HG02798 (cell line): Measurements from ENCODE around the gene ISM2.
"Not testable (repeated sequence)": the region's sequence is repeated elsewhere in the genome, so short reads cannot be mapped to it uniquely, and the experiment has no call there.

ENCODE experiments used
- ATAC-seq: cut with Tn5 transposase; IDR thresholded peaks from one replicate; pipeline ENCODE4 v1.9.1; 2021; ENCODE audit warnings: mild to moderate bottlenecking; ENCODE audit not compliant: unreplicated experiment, poor library complexity

Gene ISM2

DNA sequence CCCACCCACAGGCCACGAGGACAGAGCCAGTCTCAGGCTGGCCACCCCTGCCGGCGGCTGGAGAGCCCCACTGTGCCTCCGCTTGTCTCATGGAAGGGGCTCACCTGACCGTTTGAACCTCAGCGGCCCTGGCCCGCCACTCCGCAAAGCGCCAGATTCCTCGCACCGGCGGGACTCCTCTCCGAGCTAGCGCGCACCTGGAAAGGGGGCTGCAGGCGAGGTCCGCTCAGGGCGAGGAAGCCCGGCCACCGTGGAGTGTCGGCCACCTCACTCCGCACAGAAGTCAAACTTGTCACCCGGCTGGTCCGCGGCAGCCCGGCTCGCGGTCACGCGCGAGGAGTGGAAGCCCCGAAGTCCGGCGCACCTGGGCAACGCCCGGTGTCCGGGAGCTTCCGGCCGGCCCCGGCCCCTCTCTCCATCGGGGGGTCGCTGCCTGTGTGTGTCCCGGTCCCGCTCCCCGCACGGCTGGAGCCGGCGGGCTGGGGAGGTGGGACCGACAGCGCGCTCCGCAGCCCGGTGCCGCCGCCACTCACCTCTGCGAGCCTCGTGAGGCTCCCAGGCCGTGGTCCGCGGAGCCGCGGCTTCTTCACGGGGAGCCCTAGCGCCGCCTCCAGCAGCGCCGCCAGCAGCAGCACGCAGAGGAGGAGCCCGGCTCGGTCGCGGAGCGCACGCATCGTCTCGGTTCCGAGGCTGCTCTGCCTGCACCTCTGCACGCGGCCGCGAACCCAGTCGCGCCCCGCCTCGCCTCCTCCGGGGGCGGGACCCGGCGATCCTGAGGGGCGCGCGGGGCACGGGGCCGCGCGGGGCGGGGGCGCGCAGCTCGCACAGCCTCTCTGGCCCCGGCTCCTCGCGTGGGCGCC, at the start of gene ISM2:
Gene ISM2 (minus strand): TSS at position 697 of the 860 bp plus-strand sequence. CDS start 23 bp downstream, at position 674.
- peak; percentile 83 for ATAC-seq

DNA sequence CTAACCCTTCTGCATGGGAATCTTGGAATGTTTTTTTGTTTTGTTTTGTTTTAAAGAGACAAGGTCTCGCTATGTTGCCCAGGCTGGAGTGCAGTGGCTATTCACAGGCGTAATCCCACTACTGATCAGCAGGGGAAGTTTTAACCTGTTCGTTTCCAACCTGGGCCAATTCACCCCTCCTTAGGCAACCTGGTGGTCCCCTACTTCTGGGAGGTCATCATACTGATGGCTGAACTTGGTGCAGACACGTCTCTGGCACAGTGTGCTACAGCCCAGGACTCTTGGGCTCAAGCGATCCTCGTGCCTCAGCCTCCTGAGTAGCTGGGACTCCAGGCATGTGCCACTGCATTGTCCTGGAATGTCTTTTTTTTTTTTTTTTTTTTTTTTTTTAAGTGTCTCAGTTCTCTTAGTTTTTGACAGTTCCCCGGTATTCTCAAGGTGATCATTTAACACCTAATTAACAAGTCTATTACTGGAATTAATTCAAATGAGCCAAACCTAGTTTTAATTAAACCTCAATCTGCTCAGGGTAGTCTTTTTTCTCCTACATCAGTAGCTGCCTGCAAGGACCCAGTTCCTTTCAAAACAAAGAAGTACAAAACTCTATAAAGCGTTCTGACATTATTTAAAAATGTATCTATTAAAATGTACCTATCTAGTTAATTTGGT, 49.0 kb upstream of the ISM2 start:
- no peak for ATAC-seq

DNA sequence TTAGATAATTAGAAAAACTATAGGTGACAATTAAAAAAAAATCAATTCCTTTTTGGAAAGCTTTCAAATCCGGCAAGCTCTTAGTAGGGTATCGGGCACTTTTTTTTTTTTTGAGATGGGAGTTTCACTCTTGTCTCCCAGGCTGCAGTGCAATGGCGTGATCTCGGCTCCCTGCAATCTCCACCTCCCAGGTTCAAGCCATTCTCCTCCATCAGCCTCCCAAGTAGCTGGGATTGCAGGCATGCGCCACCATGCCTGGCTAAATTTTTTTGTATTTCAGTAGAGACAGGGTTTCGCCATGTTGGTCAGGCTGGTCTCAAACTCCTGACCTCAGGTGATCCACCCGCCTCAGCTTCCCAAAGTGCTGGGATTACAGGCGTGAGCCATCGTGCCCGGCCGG, 46.6 kb upstream of the ISM2 start:
- ATAC-seq = not testable (repeated sequence)

GRCh38 chr14:77544571-77544970, 46.0 kb upstream of the ISM2 start:
- no peak for ATAC-seq

GRCh38 chr14:77543637-77544334, 45.2 kb upstream of the ISM2 start:
- no peak for ATAC-seq

DNA sequence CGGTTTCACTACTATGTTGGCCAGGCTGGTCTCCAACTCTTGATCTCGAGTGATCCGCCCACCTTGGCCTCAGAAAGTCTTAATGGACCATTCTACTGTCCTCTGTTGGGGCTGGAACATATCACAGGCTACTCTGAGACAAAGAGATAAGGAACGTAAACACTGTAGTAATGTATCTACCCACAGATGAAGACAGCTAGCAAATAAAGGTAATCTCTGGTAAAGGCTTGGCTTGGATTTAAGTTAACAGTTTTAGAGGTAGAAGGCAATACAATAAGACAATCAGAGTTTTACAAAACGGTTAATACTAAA, 44.6 kb upstream of the ISM2 start:
- ATAC-seq = no peak

- ATAC-seq = no peak
Observed at GRCh38 chr14:77542421-77543239, 44.0 kb upstream of the ISM2 start.

DNA sequence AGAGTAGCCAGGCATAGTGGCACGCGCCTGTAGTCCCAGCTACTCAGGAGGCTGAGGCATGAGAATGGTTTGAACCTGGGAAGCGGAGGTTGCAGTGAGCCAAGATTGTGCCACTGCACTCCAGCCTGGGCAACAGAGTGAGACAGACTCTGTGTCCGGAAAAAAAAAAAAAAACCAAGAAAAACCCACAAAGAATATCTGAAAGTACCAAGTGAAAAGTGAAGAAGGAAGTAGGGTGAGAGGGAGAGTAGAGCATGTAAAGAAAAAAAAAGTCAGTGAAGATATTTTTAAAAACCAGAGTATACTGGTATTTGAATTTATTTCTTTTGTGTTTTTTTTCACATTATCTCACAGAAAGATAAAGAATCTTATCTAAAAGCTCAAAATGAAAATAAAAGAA, 43.3 kb upstream of the ISM2 start:
- no peak for ATAC-seq

- ATAC-seq = not testable (repeated sequence)
Observed at GRCh38 chr14:77536951-77537350, 38.3 kb upstream of the ISM2 start.

DNA sequence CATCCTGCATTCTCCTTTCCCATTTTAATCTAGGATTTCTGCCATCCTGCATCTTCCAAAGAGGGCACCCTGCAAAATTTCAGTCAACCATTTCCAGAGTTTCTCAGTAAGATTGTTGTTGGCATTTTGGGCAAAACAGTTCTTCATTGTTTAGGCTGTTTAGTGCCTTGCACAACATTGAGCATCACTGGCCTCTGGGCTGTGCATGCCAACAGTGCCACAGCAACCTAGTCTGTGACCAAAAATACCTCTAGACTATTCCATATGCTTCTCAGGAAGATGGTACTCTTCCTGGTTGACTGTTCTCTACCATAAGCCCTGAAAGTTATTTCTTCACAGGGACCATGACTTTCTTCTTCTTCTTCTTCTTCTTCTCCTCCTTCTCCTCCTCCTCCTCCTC, 32.5 kb upstream of the ISM2 start:
- ATAC-seq = no peak

DNA sequence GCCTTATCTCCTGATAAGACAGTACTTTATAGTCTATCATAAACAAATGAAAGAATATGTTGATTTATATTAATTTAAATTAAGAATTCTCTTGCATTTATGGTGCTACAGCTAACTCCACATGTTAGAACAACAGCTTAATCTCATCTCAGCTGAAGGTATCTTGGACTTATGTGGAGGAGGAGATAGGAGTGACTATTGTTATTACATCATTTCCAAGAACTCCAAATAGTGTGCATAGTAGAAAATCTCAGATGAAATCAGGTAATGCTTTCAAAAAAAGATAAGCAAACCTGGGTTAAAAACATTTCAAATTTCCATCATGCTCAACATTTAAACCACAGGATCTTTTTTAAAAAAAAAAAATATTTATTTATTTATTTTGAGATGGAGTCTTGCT, 31.3 kb upstream of the ISM2 start:
- no peak for ATAC-seq

DNA sequence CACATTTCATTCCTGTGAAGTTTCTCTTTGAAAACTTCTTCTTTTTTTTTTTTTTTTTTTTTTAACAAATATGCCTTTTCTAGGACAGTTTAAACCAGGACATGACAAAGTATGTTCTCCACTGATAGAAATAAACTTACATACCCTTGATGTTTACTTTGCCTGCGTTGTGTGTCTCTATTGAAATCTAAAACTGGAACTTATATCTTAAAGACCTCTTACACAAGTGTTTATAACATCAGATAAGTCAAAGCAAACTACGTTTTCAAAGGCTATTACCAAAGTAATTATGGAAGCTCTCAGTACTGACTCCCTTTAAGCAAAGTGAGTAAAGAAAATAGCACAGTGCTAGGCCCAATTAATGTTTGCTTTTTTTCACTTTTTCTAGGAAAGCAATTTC, 30.6 kb upstream of the ISM2 start:
- no peak for ATAC-seq

- not testable (repeated sequence) for ATAC-seq
Observed at GRCh38 chr14:77528701-77529100, 30.1 kb upstream of the ISM2 start.

DNA sequence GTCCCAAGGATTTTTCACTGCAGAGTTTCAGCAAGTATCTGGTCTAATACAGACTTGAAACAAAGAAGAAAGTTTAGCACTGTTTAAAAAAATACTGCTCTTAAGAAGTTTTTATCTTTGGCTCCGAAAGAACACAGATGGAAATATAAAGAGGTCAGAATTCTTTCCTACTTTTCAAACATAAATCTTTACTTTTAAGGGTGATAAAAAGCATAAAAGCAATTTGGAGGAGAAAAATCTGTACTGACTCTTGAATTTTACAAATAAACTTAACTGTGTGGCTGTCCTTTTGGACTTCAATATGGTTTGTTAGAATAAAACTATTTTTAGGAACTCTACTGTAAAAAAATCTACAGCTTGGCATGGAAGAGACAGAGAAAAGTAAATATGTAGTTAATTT, 27.6 kb upstream of the ISM2 start:
- ATAC-seq = no peak

- ATAC-seq = no peak
Observed at GRCh38 chr14:77524536-77524935, 25.9 kb upstream of the ISM2 start.

GRCh38 chr14:77523109-77523508, 24.5 kb upstream of the ISM2 start:
- ATAC-seq = no peak

- no peak for ATAC-seq
Observed at GRCh38 chr14:77520555-77520954, 21.9 kb upstream of the ISM2 start.

GRCh38 chr14:77516126-77516525, 17.5 kb upstream of the ISM2 start:
- ATAC-seq = no peak

- ATAC-seq = no peak
Observed at GRCh38 chr14:77511486-77512162, 13.0 kb upstream of the ISM2 start.

DNA sequence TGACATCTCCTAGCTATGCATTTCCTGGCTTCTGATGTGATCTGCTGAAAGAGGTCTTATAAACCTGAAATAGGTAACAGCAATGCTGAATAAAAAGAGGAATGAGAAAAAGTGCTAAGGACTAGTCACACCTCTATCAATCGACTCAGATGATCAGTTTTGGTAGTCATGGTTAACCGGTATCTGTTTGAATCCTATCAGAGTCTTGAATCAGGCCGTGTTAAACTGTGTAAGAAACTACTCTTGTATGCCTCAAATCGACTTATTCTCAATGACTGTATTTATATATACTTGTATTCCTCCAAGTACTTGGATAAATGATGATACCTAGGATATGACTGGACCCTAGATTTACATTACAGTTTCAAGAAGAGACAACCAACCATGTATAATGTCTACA, 10.8 kb upstream of the ISM2 start:
- ATAC-seq = no peak
